ENCODE measurements around the gene SNX12.

Gene SNX12

DNA sequence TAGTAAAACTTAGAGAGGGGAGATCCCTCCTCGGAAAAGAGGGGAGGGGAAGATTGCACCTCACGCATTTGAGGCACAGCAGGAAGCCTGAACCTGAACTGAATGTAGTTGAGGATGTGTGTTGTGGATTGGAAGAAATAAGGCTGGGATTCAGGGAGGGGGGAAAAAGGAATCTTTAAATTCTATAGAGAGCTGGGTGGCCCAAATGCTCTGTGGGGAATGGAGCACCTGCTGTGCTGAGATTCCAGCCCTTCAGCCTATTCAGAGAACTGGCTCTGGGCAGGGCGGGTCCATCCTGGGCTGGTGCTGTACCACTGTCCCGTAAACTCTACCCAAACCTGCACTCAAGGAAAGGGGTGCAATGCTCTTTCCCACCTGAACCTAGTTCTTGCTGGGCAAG lies 31.6 kb upstream of the SNX12 start:
- no peak for ATAC-seq
- TF ChIP-seq ISL1 (CRISPR knock-in tag; IDR thresholded peaks at IDR 0.05) (no peak), ZFP30 (CRISPR knock-in tag; IDR thresholded peaks at IDR 0.05) (no peak), OSR1 (CRISPR knock-in tag; IDR thresholded peaks at IDR 0.05) (no peak), ZNF565 (CRISPR knock-in tag; conservative IDR thresholded peaks at IDR 0.05; ENCODE audit: low read depth) (no peak), ARNTL (CRISPR knock-in tag; IDR thresholded peaks at IDR 0.05; ENCODE audit: borderline replicate concordance, low read depth) (no peak), ZFP3 (CRISPR knock-in tag; IDR thresholded peaks at IDR 0.05) (no peak), ESRRG (CRISPR knock-in tag; IDR thresholded peaks at IDR 0.05) (no peak), SNAI2 (CRISPR knock-in tag; IDR thresholded peaks at IDR 0.05) (no peak), ZC3H10 (CRISPR knock-in tag; IDR thresholded peaks at IDR 0.05) (no peak), PPARA (CRISPR knock-in tag; IDR thresholded peaks at IDR 0.05; ENCODE audit: borderline replicate concordance) (no peak), ZNF70 (CRISPR knock-in tag; IDR thresholded peaks at IDR 0.05) (no peak), TOX (CRISPR knock-in tag; IDR thresholded peaks at IDR 0.05; ENCODE audit: borderline replicate concordance) (no peak), BACH2 (CRISPR knock-in tag; IDR thresholded peaks at IDR 0.05; ENCODE audit: borderline replicate concordance) (no peak)
- TF ChIP-seq, protein P1, sequence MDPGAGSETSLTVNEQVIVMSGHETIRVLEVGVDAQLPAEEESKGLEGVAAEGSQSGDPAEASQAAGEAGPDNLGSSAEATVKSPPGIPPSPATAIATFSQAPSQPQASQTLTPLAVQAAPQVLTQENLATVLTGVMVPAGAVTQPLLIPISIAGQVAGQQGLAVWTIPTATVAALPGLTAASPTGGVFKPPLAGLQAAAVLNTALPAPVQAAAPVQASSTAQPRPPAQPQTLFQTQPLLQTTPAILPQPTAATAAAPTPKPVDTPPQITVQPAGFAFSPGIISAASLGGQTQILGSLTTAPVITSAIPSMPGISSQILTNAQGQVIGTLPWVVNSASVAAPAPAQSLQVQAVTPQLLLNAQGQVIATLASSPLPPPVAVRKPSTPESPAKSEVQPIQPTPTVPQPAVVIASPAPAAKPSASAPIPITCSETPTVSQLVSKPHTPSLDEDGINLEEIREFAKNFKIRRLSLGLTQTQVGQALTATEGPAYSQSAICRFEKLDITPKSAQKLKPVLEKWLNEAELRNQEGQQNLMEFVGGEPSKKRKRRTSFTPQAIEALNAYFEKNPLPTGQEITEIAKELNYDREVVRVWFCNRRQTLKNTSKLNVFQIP (CRISPR knock-in tag; IDR thresholded peaks at IDR 0.05; ENCODE audit: borderline replicate concordance, low read depth) = no peak
- TF ChIP-seq, protein P2, sequence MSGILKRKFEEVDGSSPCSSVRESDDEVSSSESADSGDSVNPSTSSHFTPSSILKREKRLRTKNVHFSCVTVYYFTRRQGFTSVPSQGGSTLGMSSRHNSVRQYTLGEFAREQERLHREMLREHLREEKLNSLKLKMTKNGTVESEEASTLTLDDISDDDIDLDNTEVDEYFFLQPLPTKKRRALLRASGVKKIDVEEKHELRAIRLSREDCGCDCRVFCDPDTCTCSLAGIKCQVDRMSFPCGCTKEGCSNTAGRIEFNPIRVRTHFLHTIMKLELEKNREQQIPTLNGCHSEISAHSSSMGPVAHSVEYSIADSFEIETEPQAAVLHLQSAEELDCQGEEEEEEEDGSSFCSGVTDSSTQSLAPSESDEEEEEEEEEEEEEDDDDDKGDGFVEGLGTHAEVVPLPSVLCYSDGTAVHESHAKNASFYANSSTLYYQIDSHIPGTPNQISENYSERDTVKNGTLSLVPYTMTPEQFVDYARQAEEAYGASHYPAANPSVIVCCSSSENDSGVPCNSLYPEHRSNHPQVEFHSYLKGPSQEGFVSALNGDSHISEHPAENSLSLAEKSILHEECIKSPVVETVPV (CRISPR knock-in tag; IDR thresholded peaks at IDR 0.05) = no peak
- TF ChIP-seq, protein P3, sequence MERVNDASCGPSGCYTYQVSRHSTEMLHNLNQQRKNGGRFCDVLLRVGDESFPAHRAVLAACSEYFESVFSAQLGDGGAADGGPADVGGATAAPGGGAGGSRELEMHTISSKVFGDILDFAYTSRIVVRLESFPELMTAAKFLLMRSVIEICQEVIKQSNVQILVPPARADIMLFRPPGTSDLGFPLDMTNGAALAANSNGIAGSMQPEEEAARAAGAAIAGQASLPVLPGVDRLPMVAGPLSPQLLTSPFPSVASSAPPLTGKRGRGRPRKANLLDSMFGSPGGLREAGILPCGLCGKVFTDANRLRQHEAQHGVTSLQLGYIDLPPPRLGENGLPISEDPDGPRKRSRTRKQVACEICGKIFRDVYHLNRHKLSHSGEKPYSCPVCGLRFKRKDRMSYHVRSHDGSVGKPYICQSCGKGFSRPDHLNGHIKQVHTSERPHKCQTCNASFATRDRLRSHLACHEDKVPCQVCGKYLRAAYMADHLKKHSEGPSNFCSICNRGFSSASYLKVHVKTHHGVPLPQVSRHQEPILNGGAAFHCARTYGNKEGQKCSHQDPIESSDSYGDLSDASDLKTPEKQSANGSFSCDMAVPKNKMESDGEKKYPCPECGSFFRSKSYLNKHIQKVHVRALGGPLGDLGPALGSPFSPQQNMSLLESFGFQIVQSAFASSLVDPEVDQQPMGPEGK (CRISPR knock-in tag; IDR thresholded peaks at IDR 0.05; ENCODE audit: borderline replicate concordance) = no peak

DNA sequence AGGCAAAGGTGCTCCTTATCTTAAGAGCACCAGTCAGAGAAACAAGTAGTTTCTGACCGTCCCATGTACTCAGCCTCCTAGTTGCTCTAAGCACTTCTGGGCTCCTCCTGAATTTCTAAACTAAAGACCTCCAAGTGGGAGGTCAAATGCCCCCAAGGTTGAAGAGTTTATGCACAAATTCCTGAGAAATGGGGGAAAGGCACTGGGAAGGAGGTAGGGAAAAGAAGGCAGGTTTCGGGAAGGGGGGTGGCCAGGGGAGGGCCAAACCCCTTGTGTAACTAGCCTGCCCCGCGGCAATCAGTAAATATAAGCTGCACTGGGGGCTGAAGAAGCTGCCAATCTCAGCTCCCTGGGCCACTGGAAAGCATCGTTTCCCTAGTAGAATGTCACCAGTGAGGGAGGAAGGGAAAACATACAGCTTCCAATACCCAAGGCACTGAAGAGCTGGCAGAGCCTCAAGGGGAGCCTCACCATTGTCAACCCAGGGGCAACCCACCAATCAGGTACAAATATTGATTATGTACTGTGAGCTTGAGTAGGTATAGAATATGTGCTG lies 30.9 kb upstream of the SNX12 start:
- no peak for ATAC-seq

More for the DNA sequence above, 30.9 kb upstream of the SNX12 start:
- TF ChIP-seq, protein P2 (CRISPR knock-in tag; IDR thresholded peaks at IDR 0.05) = no peak
- TF ChIP-seq BACH2 (CRISPR knock-in tag; IDR thresholded peaks at IDR 0.05; ENCODE audit: borderline replicate concordance) (no peak), CSDC2 (CRISPR knock-in tag; IDR thresholded peaks at IDR 0.05) (no peak), ZNF565 (CRISPR knock-in tag; conservative IDR thresholded peaks at IDR 0.05; ENCODE audit: low read depth) (no peak), ESRRG (CRISPR knock-in tag; IDR thresholded peaks at IDR 0.05) (no peak), PPARA (CRISPR knock-in tag; IDR thresholded peaks at IDR 0.05; ENCODE audit: borderline replicate concordance) (no peak), ZNF70 (CRISPR knock-in tag; IDR thresholded peaks at IDR 0.05) (no peak), SNAI2 (CRISPR knock-in tag; IDR thresholded peaks at IDR 0.05) (no peak), ZFP3 (CRISPR knock-in tag; IDR thresholded peaks at IDR 0.05) (no peak), ZFP30 (CRISPR knock-in tag; IDR thresholded peaks at IDR 0.05) (no peak), TOX (CRISPR knock-in tag; IDR thresholded peaks at IDR 0.05; ENCODE audit: borderline replicate concordance) (no peak), TCF4 (CRISPR knock-in tag; IDR thresholded peaks at IDR 0.05; ENCODE audit: borderline replicate concordance) (no peak), GLIS3 (CRISPR knock-in tag; IDR thresholded peaks at IDR 0.05) (no peak), ZNF8 (CRISPR knock-in tag; IDR thresholded peaks at IDR 0.05) (no peak), ISL1 (CRISPR knock-in tag; IDR thresholded peaks at IDR 0.05) (no peak)
- TF ChIP-seq, protein P1 (CRISPR knock-in tag; IDR thresholded peaks at IDR 0.05; ENCODE audit: borderline replicate concordance, low read depth) = no peak
- TF ChIP-seq, protein P4, sequence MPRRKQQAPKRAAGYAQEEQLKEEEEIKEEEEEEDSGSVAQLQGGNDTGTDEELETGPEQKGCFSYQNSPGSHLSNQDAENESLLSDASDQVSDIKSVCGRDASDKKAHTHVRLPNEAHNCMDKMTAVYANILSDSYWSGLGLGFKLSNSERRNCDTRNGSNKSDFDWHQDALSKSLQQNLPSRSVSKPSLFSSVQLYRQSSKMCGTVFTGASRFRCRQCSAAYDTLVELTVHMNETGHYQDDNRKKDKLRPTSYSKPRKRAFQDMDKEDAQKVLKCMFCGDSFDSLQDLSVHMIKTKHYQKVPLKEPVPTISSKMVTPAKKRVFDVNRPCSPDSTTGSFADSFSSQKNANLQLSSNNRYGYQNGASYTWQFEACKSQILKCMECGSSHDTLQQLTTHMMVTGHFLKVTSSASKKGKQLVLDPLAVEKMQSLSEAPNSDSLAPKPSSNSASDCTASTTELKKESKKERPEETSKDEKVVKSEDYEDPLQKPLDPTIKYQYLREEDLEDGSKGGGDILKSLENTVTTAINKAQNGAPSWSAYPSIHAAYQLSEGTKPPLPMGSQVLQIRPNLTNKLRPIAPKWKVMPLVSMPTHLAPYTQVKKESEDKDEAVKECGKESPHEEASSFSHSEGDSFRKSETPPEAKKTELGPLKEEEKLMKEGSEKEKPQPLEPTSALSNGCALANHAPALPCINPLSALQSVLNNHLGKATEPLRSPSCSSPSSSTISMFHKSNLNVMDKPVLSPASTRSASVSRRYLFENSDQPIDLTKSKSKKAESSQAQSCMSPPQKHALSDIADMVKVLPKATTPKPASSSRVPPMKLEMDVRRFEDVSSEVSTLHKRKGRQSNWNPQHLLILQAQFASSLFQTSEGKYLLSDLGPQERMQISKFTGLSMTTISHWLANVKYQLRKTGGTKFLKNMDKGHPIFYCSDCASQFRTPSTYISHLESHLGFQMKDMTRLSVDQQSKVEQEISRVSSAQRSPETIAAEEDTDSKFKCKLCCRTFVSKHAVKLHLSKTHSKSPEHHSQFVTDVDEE (CRISPR knock-in tag; IDR thresholded peaks at IDR 0.05) = no peak
- TF ChIP-seq, protein P5, sequence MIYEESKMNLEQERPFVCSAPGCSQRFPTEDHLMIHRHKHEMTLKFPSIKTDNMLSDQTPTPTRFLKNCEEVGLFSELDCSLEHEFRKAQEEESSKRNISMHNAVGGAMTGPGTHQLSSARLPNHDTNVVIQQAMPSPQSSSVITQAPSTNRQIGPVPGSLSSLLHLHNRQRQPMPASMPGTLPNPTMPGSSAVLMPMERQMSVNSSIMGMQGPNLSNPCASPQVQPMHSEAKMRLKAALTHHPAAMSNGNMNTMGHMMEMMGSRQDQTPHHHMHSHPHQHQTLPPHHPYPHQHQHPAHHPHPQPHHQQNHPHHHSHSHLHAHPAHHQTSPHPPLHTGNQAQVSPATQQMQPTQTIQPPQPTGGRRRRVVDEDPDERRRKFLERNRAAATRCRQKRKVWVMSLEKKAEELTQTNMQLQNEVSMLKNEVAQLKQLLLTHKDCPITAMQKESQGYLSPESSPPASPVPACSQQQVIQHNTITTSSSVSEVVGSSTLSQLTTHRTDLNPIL (CRISPR knock-in tag; IDR thresholded peaks at IDR 0.05; ENCODE audit: low read depth) = no peak
- TF ChIP-seq, protein P3 (CRISPR knock-in tag; IDR thresholded peaks at IDR 0.05; ENCODE audit: borderline replicate concordance) = no peak
